K562 (cell line): Measurements from ENCODE around the gene TIMM23. TPM values are rescaled to one million over a fixed set of nuclear protein-coding genes. Genes with fewer than 3 reads are reported as not detected.
"Not testable (repeated sequence)": the region's sequence is repeated elsewhere in the genome, so short reads cannot be mapped to it uniquely, and the experiment has no call there.

Experiments
- ARID2 ChIP-seq: fragments of 450-650 bp; IDR thresholded peaks from 2 replicates; pipeline ENCODE4 v1.6.1; 2017; ENCODE audit warnings: antibody characterized with exemption, mild to moderate bottlenecking
- CC2D1A ChIP-seq: fragments of 450-650 bp; IDR thresholded peaks from 2 replicates; pipeline ENCODE4 v1.6.1; 2017; ENCODE audit warnings: mild to moderate bottlenecking
- PKNOX1 ChIP-seq: fragments of 450-650 bp; IDR thresholded peaks from 2 replicates; pipeline ENCODE4 v1.6.1; 2016
- RAD21 ChIP-seq, 2 experiments: fragments of 250-450 bp in 1 of 2; fragments of 450-650 bp in 1 of 2; sonication (Bioruptor Pico) in 1 of 2; formaldehyde crosslinking in 1 of 2; IDR thresholded peaks in 1 of 2; conservative IDR thresholded peaks in 1 of 2; 2 replicates each; pipeline versions ENCODE4 v1.4.0 to v1.8.0; 2020 to 2022; ENCODE audit warnings: mild to moderate bottlenecking in 2 of 2, moderate library complexity in 1 of 2
- ZNF592 ChIP-seq: fragments of 450-650 bp; IDR thresholded peaks from 2 replicates; pipeline ENCODE4 v1.6.1; 2017; ENCODE audit warnings: antibody characterized with exemption, mild to moderate bottlenecking
- polyA plus RNA-seq, 8 experiments: library from polyadenylated mRNA; depleted of rRNA in 4 of 8; stranded (reverse) in 5 of 8; unstranded in 3 of 8; fragments of >200 nt; fragmentation: Nextera tagmentation in 2 of 8; fragmentation: Illumina TruSeq in 1 of 8; extraction: Ambion mirVana in 2 of 8; extraction: Trizol in 1 of 8; gene quantifications; 2 replicates each; pipeline versions ENCODE4 v1.2.1 to v1.2.3, GENCODE V29; 2011 to 2014; ENCODE audit warnings: inconsistent platforms in 1 of 8, missing spikeins in 1 of 8
- total RNA-seq, 7 experiments: library from RNA; depleted of rRNA in 6 of 7; stranded (reverse); fragments of >200 nt in 6 of 7; fragmentation: Illumina TruSeq in 2 of 7; extraction: Trizol in 2 of 7; gene quantifications; 2 replicates each; pipeline versions ENCODE4 v1.2.1 to v1.2.3, GENCODE V29; 2011 to 2021; ENCODE audit warnings: low replicate concordance in 1 of 7
- TF ChIP-seq, protein P1 (sequence below), 2 experiments: fragments of 450-650 bp; formaldehyde crosslinking in 1 of 2; IDR thresholded peaks; 2 replicates each; pipeline versions ENCODE4 v1.4.0 to v1.6.1; 2014 to 2020; ENCODE audit warnings: mild to moderate bottlenecking in 2 of 2, borderline replicate concordance in 1 of 2, low read depth in 1 of 2
- TF ChIP-seq, protein P2 (sequence below): fragments of 200-800 bp; sonication (Bioruptor generic); IDR thresholded peaks from 2 replicates; pipeline ENCODE4 v1.6.1; 2017; ENCODE audit warnings: missing genetic modification characterization, missing compliant biosample characterization
- TF ChIP-seq, protein P3 (sequence below), 3 experiments: IDR thresholded peaks in 2 of 3; conservative IDR thresholded peaks in 1 of 3; 2 replicates each; pipeline ENCODE4 v1.5.1; 2011 to 2012; ENCODE audit warnings: low read length in 3 of 3, mild to moderate bottlenecking in 3 of 3, control low read depth in 2 of 3, improper control_type of control experiment in 1 of 3, inconsistent platforms in 1 of 3, low read depth in 1 of 3, mixed read lengths in 1 of 3, moderate library complexity in 1 of 3; ENCODE audit not compliant: insufficient read depth in 2 of 3

TIMM23 gene
- total and polyA plus RNA-seq, 9 of the 15 experiments (the other 6 are each of a cell fraction or from before 2014, with no cell fraction given), result 148 to 280 (median 183) TPM

- TF ChIP-seq, protein P1, sequence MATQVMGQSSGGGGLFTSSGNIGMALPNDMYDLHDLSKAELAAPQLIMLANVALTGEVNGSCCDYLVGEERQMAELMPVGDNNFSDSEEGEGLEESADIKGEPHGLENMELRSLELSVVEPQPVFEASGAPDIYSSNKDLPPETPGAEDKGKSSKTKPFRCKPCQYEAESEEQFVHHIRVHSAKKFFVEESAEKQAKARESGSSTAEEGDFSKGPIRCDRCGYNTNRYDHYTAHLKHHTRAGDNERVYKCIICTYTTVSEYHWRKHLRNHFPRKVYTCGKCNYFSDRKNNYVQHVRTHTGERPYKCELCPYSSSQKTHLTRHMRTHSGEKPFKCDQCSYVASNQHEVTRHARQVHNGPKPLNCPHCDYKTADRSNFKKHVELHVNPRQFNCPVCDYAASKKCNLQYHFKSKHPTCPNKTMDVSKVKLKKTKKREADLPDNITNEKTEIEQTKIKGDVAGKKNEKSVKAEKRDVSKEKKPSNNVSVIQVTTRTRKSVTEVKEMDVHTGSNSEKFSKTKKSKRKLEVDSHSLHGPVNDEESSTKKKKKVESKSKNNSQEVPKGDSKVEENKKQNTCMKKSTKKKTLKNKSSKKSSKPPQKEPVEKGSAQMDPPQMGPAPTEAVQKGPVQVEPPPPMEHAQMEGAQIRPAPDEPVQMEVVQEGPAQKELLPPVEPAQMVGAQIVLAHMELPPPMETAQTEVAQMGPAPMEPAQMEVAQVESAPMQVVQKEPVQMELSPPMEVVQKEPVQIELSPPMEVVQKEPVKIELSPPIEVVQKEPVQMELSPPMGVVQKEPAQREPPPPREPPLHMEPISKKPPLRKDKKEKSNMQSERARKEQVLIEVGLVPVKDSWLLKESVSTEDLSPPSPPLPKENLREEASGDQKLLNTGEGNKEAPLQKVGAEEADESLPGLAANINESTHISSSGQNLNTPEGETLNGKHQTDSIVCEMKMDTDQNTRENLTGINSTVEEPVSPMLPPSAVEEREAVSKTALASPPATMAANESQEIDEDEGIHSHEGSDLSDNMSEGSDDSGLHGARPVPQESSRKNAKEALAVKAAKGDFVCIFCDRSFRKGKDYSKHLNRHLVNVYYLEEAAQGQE (IDR thresholded peaks at IDR 0.05; ENCODE audit: borderline replicate concordance), result peak; percentile 81
- TF ChIP-seq, protein P1 (CRISPR knock-in tag; IDR thresholded peaks at IDR 0.05; ENCODE audit: low read depth), result not testable (repeated sequence)
- TF ChIP-seq, protein P2, sequence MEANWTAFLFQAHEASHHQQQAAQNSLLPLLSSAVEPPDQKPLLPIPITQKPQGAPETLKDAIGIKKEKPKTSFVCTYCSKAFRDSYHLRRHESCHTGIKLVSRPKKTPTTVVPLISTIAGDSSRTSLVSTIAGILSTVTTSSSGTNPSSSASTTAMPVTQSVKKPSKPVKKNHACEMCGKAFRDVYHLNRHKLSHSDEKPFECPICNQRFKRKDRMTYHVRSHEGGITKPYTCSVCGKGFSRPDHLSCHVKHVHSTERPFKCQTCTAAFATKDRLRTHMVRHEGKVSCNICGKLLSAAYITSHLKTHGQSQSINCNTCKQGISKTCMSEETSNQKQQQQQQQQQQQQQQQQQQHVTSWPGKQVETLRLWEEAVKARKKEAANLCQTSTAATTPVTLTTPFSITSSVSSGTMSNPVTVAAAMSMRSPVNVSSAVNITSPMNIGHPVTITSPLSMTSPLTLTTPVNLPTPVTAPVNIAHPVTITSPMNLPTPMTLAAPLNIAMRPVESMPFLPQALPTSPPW, result peak; percentile 47; the same call in 1 of the 2 replicates
- peak; percentile 17; the same call in 1 of the 2 replicates for TF ChIP-seq CC2D1A
- TF ChIP-seq RAD21 (CRISPR knock-in tag; conservative IDR thresholded peaks at IDR 0.05 in 1 of 2, IDR thresholded peaks at IDR 0.05 in 1 of 2), result peak; percentile 83 to 92
- TF ChIP-seq, protein P3, sequence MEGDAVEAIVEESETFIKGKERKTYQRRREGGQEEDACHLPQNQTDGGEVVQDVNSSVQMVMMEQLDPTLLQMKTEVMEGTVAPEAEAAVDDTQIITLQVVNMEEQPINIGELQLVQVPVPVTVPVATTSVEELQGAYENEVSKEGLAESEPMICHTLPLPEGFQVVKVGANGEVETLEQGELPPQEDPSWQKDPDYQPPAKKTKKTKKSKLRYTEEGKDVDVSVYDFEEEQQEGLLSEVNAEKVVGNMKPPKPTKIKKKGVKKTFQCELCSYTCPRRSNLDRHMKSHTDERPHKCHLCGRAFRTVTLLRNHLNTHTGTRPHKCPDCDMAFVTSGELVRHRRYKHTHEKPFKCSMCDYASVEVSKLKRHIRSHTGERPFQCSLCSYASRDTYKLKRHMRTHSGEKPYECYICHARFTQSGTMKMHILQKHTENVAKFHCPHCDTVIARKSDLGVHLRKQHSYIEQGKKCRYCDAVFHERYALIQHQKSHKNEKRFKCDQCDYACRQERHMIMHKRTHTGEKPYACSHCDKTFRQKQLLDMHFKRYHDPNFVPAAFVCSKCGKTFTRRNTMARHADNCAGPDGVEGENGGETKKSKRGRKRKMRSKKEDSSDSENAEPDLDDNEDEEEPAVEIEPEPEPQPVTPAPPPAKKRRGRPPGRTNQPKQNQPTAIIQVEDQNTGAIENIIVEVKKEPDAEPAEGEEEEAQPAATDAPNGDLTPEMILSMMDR (IDR thresholded peaks at IDR 0.05 in 2 of 3, conservative IDR thresholded peaks at IDR 0.05 in 1 of 3; ENCODE audit: insufficient read depth in 2 of 3, low read depth in 1 of 3, low read length in 3 of 3), result peak; percentile 23 to 59 (median 36); a peak in 4 of 6 replicates
- peak; percentile 73 for TF ChIP-seq PKNOX1
- peak; percentile 60; the same call in 1 of the 2 replicates for TF ChIP-seq ZNF592
- TF ChIP-seq ARID2, result 0 out of 2 replicates have a peak, but pooled peaks have one; percentile 29
Measured at GRCh38 chr10:45983538-45984186, 11.4 kb downstream of the TIMM23 start (continued).
